COLO668 (cell line): ENCODE measurements around the gene SCAMP1.
A peak's percentile ranks its signal among the peaks of the same experiment; 100 is the strongest.

Source experiments
- DNase-seq: peaks from one replicate; lab custom pipeline; 2025; ENCODE audit not compliant: unreplicated experiment; lab: John Stamatoyannopoulos, UW

The SCAMP1 gene

GRCh38 chr5:78511121-78511906 is 150.9 kb downstream of the SCAMP1 start:
- no peak for DNase-seq

- DNase-seq = no peak
These were observed 152.0 kb downstream of the SCAMP1 start for GRCh38 chr5:78512435-78512834.

GRCh38 chr5:78513441-78513840 is 153.0 kb downstream of the SCAMP1 start:
- DNase-seq = no peak

- no peak for DNase-seq
These were observed 154.3 kb downstream of the SCAMP1 start for GRCh38 chr5:78514427-78515330.

- DNase-seq = no peak
These were observed 155.3 kb downstream of the SCAMP1 start for GRCh38 chr5:78515670-78516069.

GRCh38 chr5:78518365-78519197 is 158.2 kb downstream of the SCAMP1 start:
- peak; percentile 50 for DNase-seq

GRCh38 chr5:78519198-78519941 is 159.0 kb downstream of the SCAMP1 start:
- no peak for DNase-seq

GRCh38 chr5:78521455-78521854 is 161.0 kb downstream of the SCAMP1 start:
- no peak for DNase-seq

GRCh38 chr5:78522476-78523260 is 162.3 kb downstream of the SCAMP1 start:
- DNase-seq = no peak

- no peak for DNase-seq
These were observed 163.1 kb downstream of the SCAMP1 start for GRCh38 chr5:78523314-78524193.

- DNase-seq = no peak
These were observed 165.7 kb downstream of the SCAMP1 start for GRCh38 chr5:78526049-78526525.

GRCh38 chr5:78527054-78527859 is 166.8 kb downstream of the SCAMP1 start:
- DNase-seq = no peak

GRCh38 chr5:78527925-78528324 is 167.5 kb downstream of the SCAMP1 start:
- no peak for DNase-seq
